IPS-NIHi11 (cell line): Measurements from ENCODE around the gene SYNPO2L.
"Not testable (repeated sequence)": the region's sequence is repeated elsewhere in the genome, so short reads cannot be mapped to it uniquely, and the experiment has no call there.

ENCODE experiments used
- DNase-seq: peaks from one replicate; pipeline ENCODE4 v3.0.0; 2012; ENCODE audit warnings: mixed read lengths, low spot score

The SYNPO2L gene, protein sequence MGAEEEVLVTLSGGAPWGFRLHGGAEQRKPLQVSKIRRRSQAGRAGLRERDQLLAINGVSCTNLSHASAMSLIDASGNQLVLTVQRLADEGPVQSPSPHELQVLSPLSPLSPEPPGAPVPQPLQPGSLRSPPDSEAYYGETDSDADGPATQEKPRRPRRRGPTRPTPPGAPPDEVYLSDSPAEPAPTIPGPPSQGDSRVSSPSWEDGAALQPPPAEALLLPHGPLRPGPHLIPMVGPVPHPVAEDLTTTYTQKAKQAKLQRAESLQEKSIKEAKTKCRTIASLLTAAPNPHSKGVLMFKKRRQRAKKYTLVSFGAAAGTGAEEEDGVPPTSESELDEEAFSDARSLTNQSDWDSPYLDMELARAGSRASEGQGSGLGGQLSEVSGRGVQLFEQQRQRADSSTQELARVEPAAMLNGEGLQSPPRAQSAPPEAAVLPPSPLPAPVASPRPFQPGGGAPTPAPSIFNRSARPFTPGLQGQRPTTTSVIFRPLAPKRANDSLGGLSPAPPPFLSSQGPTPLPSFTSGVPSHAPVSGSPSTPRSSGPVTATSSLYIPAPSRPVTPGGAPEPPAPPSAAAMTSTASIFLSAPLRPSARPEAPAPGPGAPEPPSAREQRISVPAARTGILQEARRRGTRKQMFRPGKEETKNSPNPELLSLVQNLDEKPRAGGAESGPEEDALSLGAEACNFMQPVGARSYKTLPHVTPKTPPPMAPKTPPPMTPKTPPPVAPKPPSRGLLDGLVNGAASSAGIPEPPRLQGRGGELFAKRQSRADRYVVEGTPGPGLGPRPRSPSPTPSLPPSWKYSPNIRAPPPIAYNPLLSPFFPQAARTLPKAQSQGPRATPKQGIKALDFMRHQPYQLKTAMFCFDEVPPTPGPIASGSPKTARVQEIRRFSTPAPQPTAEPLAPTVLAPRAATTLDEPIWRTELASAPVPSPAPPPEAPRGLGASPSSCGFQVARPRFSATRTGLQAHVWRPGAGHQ

DNA sequence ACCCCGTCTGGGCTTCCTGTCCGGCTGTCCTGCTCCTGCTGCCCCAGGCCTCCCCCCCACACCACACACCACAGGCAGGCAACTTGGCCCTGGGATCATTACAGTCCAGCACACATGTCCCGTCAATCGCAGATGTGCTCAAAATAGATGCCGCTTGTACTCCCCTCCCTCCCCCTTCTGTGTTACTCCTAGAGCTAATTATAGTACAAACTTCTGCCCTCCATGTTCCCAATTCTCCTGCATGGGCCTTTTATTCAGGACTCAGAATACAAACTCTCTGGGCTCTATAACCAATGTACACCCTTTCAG lies at the start of gene SYNPO2L:
SYNPO2L (minus strand) TSS at position 40 of the 309 bp plus-strand sequence. CDS start 107 bp downstream, outside the sequence.
- DNase-seq: no peak

DNA sequence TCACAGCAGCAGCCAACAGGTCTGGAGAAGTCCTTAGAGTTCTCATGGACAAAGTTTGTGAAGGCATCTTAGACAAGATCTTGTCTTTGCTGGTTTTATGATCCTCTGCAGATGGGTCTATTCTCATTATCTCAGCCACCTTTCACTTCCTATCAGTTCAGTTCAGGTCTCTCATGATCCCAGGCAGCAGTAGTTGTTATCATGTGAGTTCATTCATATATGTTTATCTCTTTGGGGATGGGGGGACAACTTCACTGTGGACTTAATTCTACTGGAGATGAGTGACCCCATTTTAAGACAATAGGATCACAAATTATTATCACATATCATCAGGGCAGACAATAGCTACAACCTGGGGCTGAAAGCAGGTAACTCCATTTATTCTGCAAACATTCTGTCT lies 48.1 kb upstream of the SYNPO2L start:
- DNase-seq: not testable (repeated sequence)

DNA sequence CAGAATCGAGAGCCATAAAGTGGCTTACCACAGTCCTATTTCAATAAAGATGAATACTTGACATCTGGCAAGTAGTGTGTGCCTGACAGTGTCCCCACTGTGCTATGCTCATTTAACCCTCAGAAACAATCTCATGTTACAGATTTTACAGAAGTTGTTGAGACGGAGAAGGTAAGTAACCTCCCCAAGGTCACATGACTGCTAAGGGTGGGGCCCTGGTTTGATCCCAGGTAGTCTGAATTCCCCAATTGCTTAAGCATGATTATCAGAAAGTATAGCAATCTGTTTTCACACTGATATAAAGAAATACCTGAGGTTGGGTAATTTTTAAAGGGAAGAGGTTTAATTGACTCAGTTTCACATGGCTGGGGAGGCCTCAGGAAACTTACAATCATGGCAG lies 43.0 kb upstream of the SYNPO2L start:
- not testable (repeated sequence) for DNase-seq

DNA sequence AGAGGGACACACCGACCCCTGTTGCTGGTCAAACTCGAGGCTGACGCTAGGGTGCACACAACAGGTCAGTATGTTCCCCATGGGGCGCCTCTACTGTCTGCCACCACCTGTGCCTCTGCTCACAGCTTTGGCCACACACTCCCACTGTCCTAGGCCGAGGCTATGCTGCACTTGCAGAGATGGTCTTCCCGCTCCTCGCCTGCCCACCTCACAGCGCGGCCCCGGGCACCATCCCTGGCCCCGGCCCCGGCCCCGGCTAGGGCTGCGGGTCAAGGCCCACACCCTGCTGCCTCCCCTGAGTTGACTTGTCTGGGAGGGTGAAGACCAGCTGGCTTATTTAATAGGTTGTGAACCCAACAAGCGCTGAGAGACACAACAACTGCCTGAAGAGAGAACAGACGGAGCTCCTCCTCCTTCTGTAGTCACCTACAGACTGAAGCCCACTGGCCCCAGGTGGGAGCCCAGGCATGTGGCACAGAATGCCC lies 41.9 kb upstream of the SYNPO2L start, which contains the start of gene AGAP5:
AGAP5 (minus strand) TSS at position 435 of the 485 bp plus-strand sequence; CDS start at position 81, 354 bp downstream.
- DNase-seq: not testable (repeated sequence)

DNA sequence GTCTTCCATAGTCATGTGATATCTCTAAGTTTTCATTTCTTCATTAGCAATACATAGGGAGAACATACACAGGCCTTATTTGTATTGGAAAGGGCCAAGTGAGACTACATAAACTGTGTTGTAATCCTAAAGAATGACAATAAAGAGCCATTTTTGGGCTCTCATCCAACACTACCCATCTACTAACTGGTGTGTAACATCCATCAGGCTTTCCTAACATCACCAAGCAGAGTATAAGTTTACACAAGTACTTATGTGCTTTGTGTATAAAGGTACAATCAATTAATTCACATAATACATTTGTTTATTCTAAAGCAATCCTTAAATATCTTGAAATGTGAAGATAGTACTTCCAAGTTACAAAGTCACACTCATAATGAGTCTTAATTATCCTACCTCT lies 39.5 kb upstream of the SYNPO2L start:
- DNase-seq: not testable (repeated sequence)

DNA sequence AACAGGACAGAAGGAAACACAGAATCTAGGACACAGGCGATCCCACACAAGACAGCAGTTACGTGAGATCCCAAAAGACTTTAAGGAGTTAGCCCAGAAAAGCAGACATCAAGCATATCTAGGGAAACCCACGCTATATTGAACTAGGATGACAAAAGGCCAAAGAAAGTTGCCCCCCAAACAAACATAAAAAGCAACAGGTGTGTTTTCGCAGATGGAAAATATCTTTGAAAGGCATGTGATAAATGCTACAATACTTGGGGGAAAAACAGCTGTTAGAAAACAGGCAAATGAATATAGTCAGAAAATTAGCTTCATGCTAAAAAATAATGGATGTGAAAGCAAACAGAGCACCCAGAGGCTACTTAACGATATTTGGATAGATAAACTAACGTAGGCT lies 34.9 kb upstream of the SYNPO2L start:
- DNase-seq: not testable (repeated sequence)

DNA sequence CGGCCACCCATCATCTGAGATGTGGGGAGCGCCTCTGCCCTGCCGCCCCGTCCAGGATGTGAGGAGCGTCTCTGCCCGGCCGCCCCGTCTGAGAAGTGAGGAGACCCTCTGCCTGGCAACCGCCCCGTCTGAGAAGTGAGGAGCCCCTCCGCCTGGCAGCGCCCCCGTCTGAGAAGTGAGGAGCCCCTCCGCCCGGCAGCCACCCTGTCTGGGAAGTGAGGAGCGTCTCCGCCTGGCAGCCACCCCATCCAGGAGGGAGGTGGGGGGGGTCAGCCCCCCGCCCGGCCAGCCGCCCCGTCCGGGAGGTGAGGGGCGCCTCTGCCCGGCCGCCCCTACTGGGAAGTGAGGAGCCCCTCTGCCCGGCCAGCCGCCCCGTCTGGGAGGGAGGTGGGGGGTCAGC lies 33.8 kb upstream of the SYNPO2L start:
- DNase-seq: not testable (repeated sequence)

DNA sequence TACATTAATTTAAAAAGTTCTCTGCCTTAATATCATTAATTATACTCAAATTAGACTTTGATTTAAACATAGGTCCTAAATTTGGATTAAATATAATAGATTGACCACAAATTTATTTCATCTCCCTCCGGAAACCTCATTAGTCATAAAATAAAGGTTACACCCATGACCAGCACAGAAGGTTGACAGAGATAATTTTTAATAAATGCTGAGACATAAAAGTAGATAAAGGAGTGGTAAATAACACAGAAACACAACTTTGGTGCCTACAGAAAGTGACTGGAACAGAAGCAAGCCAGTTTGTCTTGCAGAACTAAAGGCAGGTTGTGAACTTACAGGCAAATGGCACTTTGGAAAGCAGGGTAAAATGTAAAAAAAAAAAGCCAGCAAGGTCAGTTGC lies 31.8 kb upstream of the SYNPO2L start:
- not testable (repeated sequence) for DNase-seq

DNA sequence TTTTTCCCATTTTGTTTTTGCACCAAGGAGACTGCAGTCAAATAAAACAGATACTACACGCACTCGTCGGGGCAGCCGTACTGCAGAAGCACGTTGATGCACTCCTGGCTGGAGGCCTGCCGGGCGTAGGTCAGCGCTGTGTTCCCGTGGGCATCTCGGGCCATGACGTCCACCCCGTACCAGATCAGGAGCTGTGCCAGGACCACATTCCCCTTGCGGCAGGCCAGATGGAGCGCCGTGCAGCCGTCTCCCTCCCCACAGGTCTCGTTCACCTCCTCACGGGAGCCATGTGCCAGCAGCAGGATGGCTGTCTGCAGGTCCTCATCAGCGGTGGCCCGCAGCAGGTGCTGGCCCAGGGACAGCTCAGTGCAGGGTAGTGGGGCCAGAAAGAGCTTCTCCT lies 18.7 kb upstream of the SYNPO2L start:
- DNase-seq: not testable (repeated sequence)

DNA sequence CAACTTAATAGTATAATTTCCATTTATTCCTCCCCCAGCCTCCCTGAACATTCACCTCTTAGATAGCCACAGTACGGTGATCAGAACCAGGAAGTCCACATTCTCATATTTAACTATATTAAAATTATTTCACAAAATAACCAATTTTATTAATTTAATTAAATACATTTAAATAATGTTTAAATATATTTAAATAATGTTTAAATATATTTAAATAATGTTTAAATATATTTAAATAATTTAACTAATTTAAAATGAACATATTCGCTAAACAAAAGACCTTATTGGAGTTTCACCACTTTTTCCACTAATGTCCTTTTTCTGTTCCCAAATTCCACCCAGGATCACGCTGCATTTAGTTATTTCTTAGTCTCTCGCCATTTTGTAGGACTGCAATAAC lies 12.5 kb upstream of the SYNPO2L start:
- not testable (repeated sequence) for DNase-seq

DNA sequence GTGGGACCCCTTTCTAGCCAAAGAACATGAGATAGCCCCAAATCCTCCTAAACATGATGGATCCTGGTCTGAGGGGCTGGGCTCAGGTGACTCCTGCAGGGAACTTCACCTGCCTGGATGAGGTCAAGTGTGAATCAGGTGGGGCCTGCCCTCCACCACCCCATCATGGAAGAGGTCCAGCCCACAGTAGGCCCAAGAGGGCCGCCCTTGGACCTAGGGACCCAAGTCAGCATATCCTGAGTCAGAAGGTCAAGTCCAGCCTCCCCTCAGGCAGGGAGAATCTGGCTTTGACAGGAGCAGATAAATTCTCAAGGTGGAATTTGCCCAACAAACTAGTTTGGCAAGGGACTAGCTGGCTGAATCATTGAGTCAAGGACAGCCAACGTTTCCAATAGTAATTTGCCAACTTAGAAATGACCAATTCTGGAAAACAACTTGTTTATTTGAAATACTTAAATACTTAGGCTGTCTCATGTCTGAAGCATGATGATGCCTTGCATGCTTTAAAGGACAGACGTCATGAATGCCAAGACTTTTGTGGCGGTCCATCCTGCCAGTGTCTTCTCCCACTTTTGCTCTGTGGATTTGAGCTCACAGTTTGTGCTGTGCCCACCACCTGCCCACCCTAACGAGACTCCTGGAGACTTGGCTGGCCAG lies 10.5 kb upstream of the SYNPO2L start:
- DNase-seq: not testable (repeated sequence)

DNA sequence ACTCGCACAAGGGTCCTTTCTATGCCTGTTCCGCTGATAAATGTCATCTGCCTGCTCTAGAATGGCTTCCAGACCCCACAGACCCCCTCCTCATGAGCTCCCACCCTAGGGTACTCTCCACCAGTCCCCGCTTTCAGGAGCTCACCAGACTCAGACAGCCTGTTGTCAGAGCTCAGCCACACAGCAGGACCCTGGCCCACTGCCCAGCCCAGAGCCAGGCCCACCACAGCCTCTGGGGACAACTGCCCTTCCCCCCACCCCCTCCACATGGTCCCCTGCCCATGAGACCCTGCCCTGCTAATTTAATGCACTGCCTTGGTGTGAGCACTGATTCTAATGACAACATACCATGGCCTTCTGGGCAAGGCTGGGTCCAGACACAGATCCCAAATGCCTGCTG lies 9.8 kb upstream of the SYNPO2L start:
- DNase-seq: not testable (repeated sequence)

DNA sequence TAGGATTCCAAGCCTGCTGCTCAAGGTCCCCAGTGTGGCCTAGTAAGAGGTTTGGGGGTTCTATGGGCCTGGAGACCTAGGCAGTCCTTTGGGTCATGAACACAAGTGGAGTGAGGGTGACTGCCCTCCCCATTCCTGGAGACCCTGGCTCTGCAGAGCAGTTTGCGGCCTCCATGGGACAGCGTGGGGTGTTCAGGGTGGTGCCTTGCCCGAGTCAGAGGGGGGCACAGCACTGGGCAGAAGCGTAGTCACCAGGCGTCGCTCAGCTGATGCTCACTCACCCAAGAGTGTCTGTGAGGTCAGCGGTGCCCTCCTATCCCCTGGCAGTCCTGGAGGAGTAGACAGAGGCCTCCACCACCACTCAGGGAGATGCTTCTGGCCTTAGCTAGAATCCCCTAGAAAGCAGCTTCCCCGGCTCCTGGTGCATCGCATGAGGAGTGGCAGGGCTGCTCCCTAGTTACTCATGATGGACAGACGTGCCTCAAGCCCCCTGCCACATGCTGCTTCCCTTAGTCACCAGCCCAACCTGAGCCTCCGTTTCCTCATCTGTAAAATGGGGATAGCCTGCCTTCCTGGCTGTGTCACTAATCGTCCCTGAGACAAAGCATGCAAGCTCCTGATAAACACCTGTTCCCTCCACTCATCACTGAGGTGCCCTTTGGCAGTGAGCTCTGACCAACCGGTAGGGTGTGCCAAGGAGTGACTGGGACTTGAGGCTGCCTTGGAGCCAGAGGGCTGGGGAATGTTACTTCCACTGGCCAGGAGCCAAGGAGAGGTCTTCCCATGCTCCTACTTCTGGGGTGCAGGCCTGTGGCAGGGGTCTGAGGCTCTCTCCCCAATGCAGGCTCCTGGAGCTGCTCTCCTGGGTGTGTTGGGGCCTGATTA lies 8.6 kb upstream of the SYNPO2L start:
- not testable (repeated sequence) for DNase-seq

DNA sequence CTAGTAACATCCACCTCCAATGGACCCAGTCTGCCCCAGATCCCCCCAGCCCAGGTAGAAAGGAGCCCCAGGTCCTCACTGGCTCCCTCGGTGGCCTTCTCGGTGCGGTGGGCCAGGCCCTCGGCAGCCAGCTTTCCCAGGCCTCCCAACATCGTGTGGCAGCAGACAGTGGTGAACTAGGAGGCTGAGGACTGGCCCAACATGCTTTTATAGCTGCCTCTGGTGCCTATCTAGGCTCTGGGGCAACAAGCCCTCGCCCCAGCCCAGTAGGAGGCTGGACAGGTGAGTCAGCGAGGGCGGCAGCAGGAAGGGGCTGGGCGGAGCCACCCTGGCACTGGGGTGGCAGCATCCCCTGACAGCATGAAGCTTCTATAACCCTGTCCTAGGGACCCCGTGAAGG lies 7.8 kb upstream of the SYNPO2L start:
- not testable (repeated sequence) for DNase-seq

DNA sequence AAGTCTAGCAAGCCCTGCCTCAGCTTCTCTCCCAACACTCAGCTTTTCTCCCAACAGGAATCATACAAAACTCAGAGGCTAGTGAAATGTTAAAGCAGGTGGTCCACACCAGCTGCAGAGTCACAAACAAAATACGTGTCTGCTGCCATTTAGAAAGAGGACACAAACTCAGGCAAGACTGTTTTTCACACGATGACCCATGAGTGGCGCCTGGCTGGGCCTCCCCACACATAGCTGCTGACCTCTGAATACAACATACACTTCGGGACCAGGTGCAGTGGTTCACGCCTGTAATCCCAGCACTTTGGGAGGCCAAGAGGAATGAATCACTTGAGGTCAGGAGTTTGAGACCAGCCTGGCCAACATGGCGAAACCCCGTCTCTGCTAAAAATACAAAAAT lies 6.9 kb upstream of the SYNPO2L start:
- not testable (repeated sequence) for DNase-seq

DNA sequence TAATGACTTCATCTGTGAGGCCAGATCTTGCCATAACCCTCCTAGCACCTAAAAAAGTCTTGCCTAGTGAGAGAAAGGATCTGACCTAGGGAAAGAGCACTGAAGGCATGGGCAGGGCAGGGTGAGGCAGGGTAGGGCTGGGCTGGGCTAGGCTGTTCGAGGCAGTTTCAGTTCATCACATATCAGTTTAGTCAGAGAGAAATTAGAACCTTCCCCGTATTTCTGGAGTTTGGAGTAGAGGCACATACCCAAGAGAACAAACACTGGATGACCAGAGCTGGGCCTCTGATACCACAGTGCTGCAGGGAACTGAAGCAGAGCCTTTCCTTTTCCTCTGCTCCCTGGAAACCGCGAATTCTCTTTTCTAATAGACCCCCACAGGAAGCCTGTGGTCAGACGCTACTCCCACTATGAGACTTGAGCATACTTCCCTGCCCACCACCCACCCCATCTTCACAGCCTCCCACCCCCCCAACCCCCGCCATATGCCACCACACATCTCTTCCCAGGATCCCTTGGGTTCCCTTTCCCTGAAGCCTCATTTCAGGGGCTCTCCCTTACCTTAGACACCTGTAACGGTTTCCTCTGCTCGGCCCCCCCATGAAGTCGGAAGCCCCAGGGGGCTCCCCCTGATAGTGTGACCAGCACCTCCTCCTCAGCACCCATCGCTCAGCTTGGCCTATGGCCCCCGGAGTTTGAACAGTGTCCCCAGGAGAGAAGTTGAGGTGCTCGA lies 406 bp downstream of the SYNPO2L start:
- DNase-seq: no peak

DNA sequence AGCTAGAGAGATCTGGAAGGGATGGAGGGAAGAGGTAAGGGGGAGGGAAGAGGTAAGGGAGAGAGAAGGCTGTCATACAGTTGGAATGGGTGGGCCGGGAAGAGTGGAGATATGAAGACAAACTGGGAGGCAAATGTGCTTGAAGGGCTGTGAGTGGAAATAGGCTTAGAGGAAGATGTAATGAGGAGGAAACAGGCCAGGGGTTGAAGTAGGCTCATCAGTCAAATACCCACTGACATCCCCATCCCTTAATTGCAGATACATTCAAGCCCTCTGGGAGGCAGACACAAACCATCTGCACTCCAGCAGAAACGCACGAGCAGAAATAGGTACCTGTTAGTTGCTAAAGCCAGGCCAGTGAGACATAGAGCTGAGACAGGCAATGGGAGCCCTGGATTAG lies 2.1 kb downstream of the SYNPO2L start:
- no peak for DNase-seq

DNA sequence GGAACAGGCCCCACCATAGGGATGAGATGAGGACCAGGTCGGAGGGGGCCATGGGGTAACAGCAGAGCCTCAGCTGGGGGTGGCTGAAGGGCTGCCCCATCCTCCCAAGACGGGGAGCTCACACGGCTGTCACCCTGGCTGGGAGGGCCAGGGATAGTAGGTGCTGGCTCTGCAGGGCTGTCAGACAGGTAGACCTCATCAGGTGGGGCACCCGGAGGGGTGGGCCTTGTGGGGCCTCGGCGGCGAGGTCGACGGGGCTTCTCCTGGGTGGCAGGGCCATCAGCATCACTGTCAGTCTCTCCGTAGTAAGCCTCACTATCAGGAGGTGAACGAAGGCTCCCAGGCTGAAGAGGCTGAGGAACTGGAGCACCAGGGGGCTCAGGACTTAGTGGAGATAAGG lies 2.6 kb downstream of the SYNPO2L start:
- no peak for DNase-seq

DNA sequence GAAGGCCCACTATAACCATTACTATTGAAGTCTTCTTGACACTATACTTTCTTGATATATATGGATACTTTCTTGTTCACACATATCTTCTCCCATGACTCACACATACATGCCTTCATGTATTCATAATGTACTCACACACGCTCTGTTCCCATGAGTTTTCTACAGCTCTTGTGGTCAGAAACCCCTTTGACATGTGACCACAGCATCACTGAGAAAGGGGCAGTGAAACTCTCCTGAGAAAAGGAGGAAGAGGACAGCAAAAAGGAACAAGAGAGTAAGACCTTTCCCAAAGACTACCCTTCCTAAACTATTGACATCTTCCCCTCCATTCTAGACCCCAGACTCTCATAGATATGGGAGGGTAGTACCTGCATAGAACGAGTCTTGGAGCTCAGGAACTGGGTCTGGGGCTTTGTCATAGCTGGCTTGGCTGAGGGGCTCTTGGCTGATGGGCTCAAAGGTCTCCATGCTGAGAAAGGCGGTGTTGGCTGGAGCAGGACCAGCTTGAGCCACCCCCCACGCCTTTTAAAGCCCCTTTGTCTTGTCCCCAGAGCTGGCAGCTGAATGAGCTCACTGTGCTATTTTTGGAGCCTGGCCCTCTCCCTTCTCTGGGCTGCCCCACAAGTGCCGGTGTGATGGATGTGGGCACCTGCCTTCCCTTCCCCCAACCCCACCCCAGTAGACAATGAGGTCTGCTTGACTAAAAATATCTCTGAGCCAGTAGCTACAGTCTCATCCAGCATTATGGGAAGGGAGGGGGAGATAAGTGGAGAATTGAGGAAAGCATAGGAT lies 5.1 kb downstream of the SYNPO2L start:
- no peak for DNase-seq
